IPS DF 19.7 (cell line): ENCODE results near the gene MFNG.

Experiments
- DNase-seq: peaks from one replicate; pipeline ENCODE4 v3.0.0-alpha.2; 2013; ENCODE audit warnings: low read depth, low spot score

Gene MFNG

DNA sequence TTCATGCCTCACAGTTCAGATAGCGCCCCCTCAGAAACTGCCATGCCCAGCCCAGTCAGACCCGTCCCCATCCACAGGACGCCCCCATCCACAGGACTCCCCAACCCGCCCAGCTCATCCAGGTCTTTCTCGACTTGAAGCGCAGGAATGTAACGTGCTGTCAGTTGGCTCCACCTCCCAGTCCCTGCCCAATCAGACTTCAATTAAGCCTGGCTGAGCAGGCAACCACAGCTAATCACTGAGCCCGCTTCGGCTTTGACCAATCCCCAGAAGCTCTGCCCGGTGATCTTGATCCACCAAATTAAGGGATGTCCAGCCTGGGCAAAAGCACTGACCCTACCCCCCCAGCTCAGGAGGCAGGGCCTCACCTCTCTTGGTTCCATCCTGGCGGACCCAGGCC lies 10.5 kb upstream of the MFNG start:
- no peak for DNase-seq

DNA sequence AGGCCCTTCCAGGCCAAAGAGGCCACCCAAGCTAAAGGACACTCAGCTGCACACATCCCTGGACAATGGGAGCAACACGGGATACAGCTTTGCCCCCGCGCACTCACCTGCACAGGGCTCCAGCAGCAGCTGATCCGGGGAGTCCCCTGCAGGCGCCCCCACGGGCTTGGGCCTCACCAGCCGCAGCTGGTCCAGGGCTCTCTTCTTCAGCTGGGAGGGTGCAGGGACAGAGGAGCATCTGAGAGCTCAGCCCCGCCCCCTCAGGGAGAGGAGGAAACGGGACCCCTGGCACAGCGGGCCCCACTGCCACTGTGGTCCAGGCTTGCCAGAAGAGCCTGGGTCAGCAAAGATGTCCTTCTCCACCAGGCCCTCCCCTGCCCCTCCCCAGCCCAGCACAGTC lies 7.8 kb upstream of the MFNG start:
- DNase-seq: no peak

DNA sequence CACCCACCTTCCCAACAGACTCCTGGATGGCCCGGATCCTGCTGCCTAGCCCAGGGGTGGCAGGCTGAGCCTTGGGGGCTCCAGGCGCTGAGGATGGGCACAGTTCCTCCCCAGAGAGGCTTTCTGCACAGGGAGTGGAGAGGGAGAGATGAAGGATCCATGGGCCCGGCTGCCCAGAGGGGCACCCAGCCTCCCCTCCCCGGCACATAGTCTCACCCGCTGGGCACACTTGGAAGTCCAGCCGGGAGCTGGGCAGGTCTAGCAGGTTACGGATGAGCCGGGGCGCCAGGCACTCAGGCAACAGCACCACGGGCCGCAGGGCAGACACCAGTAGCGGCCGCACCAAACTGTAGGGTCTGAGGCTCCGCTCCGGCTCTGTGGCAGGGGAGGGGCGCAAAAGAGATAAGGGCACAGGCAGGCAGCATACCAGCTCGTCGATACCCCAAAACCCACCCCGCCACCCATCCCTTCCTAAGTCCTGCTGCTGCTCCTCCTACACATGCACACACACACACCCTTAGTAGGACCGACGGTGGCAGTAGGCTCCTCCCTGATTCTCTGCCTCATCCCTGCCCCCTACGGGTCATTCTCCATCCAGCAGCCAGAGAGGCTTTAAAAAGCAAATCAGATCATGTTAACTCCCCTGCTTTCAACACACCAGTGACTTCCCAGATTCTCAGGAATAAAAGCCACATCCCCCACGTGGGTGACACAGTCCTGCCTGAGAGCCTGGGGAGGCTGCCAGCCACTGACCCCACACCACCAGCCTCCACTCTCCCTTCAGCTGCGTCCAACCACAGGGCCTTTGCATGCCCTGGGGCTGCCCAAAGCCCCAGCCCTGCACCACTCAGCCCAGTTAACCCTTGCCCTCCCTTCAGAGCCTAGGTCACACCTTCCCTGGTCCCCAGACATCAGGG lies 6.5 kb upstream of the MFNG start:
- no peak for DNase-seq

DNA sequence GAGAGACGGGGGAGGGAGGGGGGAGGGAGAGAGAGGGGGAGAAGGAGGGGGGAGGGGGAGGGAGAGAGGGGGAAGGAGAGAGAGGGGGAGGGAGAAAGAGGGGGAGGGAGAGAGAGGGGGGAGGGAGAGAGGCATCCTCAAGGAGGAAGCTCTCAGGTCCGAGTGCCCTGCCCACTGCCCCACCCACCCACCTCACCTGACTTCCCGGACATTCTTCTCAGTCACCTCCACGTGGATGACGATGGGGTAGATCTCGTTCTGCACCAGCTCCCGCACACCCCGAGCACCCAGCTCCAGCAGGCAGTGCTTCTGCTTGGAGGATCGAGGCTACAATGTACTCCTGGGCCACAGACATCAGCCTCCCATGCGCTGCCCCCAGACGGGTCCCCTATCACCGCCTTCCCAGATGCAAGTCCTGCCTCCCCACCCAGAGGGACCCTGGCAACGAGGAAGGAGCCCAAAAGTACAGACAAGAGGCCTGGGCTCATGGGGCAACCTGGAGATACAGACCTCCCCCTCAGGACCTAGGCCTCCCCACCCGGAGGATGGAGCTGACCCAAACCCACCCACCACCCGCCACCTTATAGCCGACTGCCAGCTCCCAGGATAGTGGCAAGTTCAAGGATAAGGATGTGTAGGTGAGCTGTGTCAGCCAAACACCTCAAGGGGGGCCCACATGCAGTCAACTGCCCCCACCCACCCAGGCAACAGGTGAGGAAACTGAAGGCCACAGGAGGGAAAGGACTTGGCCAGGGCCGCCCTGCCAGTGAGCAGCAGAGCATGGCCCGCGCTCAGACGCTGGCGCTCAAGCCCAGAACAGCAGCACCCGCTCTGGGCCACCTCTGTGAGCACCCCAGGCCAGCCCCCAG lies 5.6 kb upstream of the MFNG start:
- no peak for DNase-seq

DNA sequence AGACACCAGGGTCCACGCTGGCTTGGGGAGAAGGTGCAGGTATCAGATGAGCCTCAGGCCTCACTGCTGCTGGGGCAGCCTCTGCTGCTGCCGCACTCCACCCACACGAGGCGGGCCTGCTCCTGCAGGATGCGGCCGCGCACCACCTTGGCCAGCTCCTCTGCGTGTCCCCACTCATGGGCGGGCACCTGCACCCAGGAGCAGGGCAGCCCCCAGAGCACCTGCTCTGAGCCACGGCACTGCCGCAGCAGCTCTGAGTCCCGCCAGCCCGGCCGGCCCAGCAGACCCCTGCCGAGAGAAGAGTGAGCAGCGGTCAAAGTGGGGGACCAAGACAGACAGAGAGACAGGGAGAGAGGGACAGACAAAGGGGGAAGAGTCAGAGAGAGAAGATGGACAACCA lies 4.9 kb upstream of the MFNG start:
- no peak for DNase-seq

DNA sequence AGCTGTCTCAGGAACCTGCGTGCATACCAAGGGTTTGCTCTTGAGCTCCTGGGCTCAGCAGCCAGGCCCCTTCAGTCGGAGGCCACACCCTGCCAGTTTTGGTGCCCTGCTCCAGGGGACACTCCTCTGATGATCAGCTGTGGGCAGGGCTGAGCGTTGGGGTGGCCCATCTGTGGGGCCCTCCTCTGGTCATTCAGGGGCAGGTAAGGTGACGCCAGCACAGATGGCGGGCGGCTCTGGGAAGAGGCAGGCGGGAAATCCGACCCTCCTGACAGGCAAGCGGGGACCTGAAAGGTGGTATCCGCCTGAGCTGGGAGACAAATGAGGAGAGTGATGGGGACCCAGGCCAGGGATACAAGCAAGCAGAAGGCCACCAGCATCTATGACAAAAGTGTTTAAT lies 3.8 kb upstream of the MFNG start:
- DNase-seq: no peak

DNA sequence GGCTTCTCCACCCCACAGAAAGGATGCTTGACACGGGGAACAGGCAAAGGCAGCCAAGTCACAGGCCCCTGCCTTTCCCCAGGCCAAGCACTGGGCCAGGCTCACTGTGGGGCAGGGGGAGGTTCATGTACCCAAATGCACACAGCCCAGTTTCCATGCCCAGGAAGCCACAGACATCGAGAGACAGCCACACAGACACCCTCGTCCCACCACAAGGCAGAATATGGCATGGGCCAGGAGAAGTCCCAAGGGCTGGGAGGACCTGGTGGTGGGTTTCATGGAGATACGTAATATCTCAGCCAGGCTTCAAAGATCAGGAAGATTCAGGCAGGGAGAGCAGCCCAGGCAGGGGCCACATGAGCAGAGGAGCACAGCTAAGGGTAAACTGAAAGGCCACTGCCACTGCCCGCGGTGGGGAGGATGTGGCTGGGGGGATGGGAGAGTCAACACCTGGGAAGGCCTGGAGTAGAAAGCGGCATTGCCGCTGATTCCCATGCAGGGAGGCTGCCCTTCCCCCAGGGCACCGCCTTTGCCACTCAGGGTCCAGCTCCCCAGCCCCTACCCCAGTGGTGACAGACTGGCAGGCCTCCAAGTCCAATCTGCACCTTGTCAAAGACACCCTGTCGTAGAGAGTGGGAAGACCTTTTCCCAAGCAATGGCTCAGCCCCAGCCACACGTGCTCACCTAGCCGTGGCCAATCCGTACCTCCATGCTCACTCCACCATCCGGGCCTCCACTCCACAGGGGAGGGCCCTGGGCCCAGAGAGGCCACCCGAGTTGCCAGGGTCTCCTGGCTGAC lies 2.4 kb upstream of the MFNG start:
- no peak for DNase-seq

DNA sequence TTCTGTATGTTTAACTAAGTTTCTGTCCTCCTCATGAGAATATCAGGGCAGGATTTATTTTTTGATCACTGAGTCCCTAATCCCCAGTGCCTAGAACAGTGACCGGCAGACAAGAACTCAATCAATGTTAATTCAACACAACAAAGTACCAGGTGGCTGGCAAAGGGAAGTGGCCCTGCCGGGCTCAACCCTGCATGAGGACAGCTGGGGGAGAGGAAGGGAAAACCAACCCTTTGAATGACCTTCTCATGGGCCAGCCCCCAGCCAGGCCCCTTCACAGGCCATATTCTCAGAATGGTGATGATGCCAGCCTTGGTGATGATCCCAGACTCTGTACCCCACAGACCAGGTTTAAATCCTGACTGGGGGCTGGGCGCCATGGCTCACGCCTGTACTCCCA lies 1.4 kb upstream of the MFNG start:
- no peak for DNase-seq

DNA sequence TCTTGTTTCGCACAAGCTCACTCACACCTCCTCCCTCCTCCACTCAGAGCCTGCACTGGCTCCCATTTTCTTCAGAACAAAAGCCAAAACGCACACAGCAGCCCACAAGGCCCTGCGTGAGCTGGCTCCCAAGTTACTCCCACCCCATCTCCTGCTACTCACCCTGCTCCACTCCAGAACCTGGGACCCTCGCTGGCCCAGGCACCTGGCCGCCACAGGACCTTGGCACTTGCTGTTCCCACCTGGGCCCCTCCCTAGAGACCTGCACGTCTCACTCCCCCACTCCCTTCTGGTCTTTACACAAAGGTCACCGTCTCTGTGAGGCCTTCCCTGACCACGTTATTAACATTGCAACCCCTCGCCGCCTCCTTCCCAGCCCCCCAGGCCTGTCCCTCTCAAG lies 945 bp upstream of the MFNG start:
- DNase-seq: no peak

DNA sequence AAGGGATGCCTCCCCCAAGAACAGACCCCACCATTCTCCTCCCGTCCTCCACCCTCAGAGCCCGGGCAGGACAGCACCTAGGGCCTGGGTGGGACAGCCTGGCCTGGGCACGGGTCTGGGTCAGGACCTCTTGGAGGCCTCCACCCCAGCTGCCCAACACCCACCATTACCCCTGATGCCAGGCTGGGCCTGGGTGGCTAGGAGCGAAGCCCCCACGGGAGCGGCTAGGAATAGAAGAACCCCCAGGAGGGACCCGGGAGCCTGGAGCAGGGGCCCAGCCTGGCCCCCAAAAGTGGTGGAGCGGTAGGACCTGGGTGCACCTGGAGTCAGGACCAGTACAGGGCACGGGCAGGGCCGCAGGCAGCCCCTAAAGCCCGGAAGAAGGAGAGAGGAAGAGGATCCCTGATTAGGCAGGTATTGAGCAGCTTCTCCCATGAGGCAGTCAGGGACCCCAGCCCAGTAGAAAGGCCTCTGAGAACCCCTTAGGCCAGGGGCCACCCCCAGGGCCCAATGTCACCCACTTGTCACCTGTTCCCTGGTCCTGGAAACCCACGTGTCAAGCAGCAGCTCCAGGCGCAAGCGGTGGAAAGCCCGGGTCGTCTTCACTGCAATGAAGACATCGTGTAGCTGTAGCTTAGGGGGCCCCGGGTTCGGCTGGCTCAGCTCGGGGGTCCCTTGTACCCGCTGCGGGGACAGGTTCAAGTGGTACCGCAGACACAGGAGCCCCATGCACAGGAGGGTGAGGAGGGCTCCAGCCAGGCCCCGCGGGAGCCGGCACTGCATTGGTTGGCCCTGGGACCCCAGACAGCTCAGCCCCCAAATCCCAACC lies 575 bp downstream of the MFNG start:
- no peak for DNase-seq

DNA sequence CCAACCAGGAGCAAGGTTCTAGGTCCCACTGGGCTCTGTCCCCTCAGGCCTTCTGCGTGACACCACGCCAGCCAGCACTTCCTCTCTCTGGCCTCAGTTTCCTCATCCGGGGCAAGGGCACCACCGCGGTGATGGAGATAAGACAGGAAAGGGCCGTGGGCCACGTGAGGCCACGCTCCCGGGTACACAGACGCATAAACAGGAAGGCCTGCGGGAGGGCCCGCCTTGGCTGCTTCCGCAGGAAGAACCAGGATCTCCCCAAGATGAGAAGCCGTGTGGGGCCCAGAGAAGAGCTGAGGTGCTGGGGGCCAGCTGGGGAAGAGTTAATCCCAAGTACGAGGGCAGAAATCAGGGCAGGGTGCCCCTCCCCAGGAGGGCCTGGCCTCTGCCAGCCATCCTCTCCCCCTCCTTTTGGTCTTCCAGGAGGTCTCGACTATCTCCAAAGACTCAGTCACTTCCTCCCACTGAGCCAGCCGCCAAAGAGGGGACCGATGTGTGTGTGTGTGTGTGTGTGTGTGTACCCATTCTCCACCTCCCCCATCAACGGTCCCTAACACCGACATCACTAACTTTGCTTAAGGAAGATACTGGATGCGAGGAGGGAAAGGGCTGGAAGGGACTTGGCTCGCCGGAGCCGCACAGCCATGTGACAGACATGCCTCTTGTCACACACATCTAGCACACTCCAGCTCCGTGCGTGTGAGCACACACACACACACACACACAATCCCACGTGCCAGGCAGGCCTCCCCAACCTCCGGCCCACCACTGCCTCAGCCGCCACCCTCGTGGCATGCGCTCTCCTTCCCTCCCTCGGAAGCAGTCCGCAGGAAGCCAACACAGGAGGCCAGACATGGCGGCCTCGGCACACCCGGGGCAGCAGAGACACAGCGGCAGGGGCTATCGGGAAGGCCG lies 1.4 kb downstream of the MFNG start:
- no peak for DNase-seq

DNA sequence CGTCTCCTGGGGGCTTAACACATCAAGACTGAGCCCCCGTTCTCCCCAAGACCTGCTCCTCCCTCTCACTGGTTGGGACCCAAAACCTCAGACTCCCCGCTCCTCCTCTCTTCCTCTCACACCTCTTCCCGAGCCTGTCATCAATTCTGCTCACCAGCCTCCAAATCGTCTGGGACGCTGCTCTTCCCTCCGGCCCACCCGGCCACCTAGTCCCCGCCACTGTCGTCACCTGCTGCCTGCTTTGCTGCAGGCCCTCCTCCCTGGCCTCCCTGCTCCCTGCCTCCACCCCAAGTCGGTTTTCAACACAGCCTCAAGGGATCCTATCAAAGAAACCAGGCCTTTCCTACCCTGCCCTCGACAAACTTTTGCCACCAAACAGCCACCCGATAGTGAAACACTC lies 3.1 kb downstream of the MFNG start:
- no peak for DNase-seq

DNA sequence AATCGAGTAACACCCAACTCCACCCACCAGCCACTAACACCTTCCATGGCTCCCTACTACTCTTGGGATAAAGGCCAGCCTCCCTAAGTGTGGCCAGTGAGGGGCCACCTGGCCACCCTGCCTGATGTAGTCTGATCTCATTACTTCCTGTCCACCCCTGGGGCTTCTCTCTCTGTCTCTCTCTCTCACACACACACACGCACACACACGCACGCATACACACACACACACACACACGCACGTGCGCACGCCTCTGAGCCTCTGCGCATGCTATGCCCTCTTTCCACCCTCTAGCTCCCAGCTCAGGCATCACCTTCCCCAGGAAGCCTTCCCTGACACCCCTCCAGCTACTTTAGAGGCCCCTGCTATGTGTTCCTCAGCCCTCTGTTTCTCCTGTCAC lies 3.9 kb downstream of the MFNG start:
- DNase-seq: no peak

DNA sequence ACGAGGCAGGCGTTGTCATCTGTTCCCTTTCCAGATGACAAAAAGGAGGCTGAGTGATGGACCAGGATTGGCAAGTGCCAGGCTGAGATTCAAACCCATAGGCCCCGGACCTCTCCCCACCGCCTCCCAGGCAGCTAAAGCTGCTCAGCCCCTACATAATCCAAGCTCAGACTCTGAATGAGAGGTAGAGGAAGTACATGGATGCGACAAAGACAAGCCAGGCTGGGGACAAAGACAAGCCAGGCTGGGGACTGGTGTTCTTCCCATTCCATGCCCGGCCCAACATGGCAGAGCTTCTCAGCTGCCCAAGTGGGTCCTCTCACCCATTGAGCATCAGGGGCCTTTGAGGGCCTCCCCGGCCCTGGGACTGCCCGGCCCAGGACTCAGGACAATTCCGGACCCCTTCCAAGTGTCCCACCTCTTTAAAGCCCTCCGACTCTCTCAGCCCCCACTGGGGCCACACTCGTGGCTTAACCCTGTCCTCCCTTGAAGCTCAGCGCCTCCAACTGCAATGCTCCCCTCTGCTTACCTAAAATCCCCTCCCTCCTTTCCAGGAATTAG lies 4.8 kb downstream of the MFNG start:
- no peak for DNase-seq

DNA sequence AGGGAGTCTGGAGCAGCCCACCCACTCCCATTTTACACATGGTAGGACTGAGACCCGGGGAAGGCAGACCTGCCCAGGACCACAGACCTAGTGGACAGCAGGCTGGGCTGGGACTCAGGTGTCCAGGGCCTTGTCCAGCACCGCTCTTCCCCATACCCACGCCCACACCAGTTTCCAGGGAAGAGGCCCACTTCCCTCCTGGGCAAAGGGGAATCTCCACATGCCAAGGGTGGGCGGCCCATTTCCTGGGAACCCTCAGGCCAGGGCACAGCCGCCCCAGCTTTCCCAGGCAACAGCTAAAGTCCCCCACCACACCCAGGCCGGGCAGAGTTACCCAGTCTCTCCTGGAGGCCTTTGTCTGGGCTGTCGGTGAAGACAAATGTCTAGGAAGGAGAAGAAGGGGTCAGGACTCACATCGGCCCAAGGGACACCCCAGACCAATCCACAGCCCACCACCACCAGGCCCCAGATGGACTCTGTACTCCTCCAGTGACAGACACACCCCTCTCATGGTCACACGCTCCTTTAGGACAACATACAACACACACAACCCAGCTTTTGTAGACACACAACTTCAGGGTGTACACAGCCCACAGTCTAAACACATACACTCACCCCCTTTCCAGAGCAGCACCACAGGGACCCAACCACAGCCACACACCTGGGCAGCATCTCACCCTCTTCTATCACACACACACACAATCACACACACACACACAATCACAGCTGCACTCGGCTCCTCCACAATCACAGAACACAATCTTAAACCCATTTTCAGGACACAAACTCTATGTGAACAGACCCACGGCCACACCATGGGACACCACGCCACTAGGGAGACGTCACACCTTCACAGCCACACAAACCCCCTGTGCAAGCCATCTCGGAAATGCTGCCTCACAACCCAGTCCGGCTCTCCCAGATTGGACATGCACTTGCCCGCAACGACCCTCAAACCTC lies 5.5 kb downstream of the MFNG start:
- no peak for DNase-seq

DNA sequence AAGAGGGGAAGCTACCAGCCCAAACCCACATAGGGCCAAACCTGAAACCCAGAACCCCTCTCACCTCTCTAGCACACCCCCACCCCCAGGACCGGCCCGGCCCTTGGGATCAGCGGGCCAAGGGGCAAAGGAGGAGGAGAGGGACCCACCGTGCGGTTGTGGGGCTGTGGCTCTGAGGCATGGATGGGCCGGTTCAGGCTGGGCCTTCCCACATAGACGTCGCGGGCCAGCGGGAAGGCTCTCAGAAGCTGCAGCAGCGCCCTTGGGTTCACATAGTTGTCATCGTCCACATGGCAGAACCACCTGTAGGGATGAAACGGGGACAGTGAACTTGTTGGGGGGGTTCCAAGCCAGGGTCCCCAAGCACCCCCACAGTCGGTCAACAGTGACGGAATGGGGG lies 7.0 kb downstream of the MFNG start:
- DNase-seq: no peak

DNA sequence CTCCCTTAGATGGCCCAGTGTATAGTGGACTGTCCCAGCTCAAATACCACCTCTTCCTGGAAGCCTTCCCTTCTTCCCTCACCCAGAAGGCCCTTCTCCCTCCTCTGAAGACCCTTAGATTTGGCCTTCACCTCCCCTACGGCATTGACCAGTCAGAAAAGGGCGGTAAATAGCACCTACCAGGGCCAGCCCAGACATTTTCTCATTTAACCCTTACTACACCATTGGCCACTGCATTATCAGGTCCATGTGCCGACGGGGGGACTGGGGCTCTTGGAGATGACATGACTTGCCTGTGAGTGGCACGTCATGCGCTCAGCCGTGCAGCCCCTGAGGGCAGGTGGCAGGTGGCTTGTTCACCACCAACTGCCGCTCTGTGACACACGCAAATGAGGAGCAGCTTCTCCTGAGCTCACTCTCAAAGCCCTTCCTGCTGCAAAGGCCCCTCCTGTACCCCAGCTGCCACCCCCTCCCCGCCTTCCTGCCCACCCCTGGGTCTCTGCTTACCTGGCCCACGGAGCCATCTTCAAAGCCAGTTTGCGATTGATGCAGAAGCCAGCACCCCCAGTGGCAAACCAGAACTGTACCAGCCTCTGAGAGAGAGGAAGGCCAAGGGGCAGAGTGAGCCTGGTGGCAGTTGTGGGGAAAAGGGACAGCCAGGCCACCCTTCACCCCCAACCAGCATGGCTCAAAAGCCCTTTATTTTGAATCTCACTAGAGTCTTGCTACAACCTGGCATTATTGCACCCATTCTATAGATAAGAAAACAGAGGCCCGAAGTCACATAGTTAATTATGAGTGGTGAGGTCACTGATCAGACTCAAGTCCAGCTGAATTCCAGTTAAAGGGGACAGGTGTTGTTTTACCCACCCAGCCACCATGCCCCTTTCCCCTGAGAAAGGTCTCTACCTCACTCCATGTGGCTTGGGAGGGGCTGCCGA lies 9.5 kb downstream of the MFNG start:
- DNase-seq: no peak
